Subcutaneous abdominal adipose tissue (tissue), 5 donors: Measurements from ENCODE around the gene BAG3.

Experiments used
- H3K27ac ChIP-seq: one replicate; pipeline ENCODE4 v1.7.0; 2013; ENCODE audit warnings: low read depth, mild to moderate bottlenecking, inconsistent platforms, low read length, moderate library complexity
- H3K27me3 ChIP-seq, 5 donors: one replicate each; pipeline ENCODE4 v1.7.0; 2013; ENCODE audit warnings: low read length in 5 of 5, inconsistent platforms in 1 of 5; ENCODE audit not compliant: control insufficient read depth in 5 of 5, insufficient read depth in 4 of 5
- H3K36me3 ChIP-seq, 5 donors: one replicate each; pipeline ENCODE4 v1.7.0; 2013; ENCODE audit warnings: low read length in 5 of 5; ENCODE audit not compliant: control insufficient read depth in 5 of 5, insufficient read depth in 5 of 5
- H3K4me1 ChIP-seq, 5 donors: one replicate each; pipeline ENCODE4 v1.7.0; 2013; ENCODE audit warnings: low read length in 5 of 5, mild to moderate bottlenecking in 3 of 5, moderate library complexity in 1 of 5; ENCODE audit not compliant: control insufficient read depth in 5 of 5, insufficient read depth in 5 of 5
- H3K4me3 ChIP-seq, 5 donors: one replicate each; pipeline ENCODE4 v1.7.0; 2013; ENCODE audit warnings: low read length in 5 of 5, low read depth in 1 of 5
- H3K9ac ChIP-seq, 5 donors: one replicate each; pipeline ENCODE4 v1.7.0; 2013; ENCODE audit warnings: low read length in 5 of 5, mild to moderate bottlenecking in 4 of 5, moderate library complexity in 3 of 5
- H3K9me3 ChIP-seq, 5 donors: one replicate each; pipeline ENCODE4 v1.7.0; 2013; ENCODE audit warnings: low read length in 5 of 5; ENCODE audit not compliant: control insufficient read depth in 5 of 5
- donor health status: healthy.
- donor health status: healthy.
- donor health status: healthy.
- donor health status: healthy.
- donor health status: healthy.

Gene BAG3

GRCh38 chr10:119672291-119672690, 21.1 kb downstream of the BAG3 start:
- H3K27ac ChIP-seq: no peak overlapping the region
- no peak overlapping the region for H3K9ac ChIP-seq
- H3K27me3 ChIP-seq: no peaks in the 10 kb centered on the region
- peaks cover 10 to 28% (median 25%) of the 10 kb centered on the region in 5 donors for H3K4me1 ChIP-seq
- peaks cover 10 to 72% (median 59%) of the 10 kb centered on the region in 5 donors for H3K36me3 ChIP-seq
- no peaks in the 10 kb centered on the region for H3K9me3 ChIP-seq
- no peak overlapping the region for H3K4me3 ChIP-seq

GRCh38 chr10:119673271-119673670, 22.1 kb downstream of the BAG3 start:
- Histone ChIP-seq H3K4me1 (peaks cover 2 to 18% (median 15%) of the 10 kb centered on the region in 5 donors), H3K36me3 (peaks cover 10 to 81% (median 69%) of the 10 kb centered on the region in 5 donors), H3K27me3 (no peaks in the 10 kb centered on the region), H3K27ac (peak overlapping the region; percentile 25), H3K9ac (no peak overlapping the region), H3K4me3 (no peak overlapping the region), H3K9me3 (no peaks in the 10 kb centered on the region)

- H3K27ac ChIP-seq: no peak overlapping the region
- H3K4me1 ChIP-seq: peaks cover 3 to 9% (median 8%) of the 10 kb centered on the region in 5 donors
- no peak overlapping the region for H3K4me3 ChIP-seq
- peaks cover 10 to 70% (median 58%) of the 10 kb centered on the region in 5 donors for H3K36me3 ChIP-seq
- no peak overlapping the region for H3K9ac ChIP-seq
- no peaks in the 10 kb centered on the region for H3K9me3 ChIP-seq
- no peaks in the 10 kb centered on the region for H3K27me3 ChIP-seq
Measured at GRCh38 chr10:119675483-119676170, 24.4 kb downstream of the BAG3 start.

GRCh38 chr10:119677126-119677525, 25.9 kb downstream of the BAG3 start:
- H3K4me1 ChIP-seq: peaks cover 9 to 24% (median 17%) of the 10 kb centered on the region in 5 donors

GRCh38 chr10:119677904-119678755, 26.9 kb downstream of the BAG3 start:
- Histone ChIP-seq H3K36me3 (peaks cover 10 to 45% (median 35%) of the 10 kb centered on the region in 5 donors), H3K9me3 (no peaks in the 10 kb centered on the region), H3K9ac (no peak overlapping the region), H3K4me3 (no peak overlapping the region), H3K27ac (no peak overlapping the region), H3K27me3 (no peaks in the 10 kb centered on the region), H3K4me1 (peaks cover 13 to 26% (median 24%) of the 10 kb centered on the region in 5 donors)

More at GRCh38 chr10:119677126-119677525, 25.9 kb downstream of the BAG3 start:
- no peak overlapping the region for H3K27ac ChIP-seq
- no peaks in the 10 kb centered on the region for H3K9me3 ChIP-seq
- no peak overlapping the region for H3K4me3 ChIP-seq
- H3K9ac ChIP-seq: no peak overlapping the region
- H3K36me3 ChIP-seq: peaks cover 10 to 55% (median 45%) of the 10 kb centered on the region in 5 donors
- H3K27me3 ChIP-seq: no peaks in the 10 kb centered on the region

- Histone ChIP-seq H3K27me3 (no peaks in the 10 kb centered on the region), H3K9me3 (no peaks in the 10 kb centered on the region), H3K4me1 (peaks cover 13 to 26% (median 24%) of the 10 kb centered on the region in 5 donors), H3K36me3 (peaks cover under 1 to 33% (median 24%) of the 10 kb centered on the region in 5 donors), H3K9ac (no peak overlapping the region), H3K27ac (no peak overlapping the region), H3K4me3 (no peak overlapping the region)
Measured at GRCh38 chr10:119679480-119679829, 28.3 kb downstream of the BAG3 start.

- no peaks in the 10 kb centered on the region for H3K9me3 ChIP-seq
- peak overlapping the region; percentile 32 for H3K27ac ChIP-seq
- no peak overlapping the region for H3K4me3 ChIP-seq
- peaks cover 13 to 26% (median 24%) of the 10 kb centered on the region in 5 donors for H3K4me1 ChIP-seq
- no peaks in the 10 kb centered on the region for H3K27me3 ChIP-seq
- peaks cover 0 to 30% (median 24%) of the 10 kb centered on the region in 5 donors for H3K36me3 ChIP-seq
- H3K9ac ChIP-seq: peak overlapping the region in 2 of 5 donors; percentile 28 to 44
Measured at GRCh38 chr10:119680050-119680449, 28.9 kb downstream of the BAG3 start.

- H3K9me3 ChIP-seq: no peaks in the 10 kb centered on the region
- H3K27me3 ChIP-seq: no peaks in the 10 kb centered on the region
- no peak overlapping the region for H3K4me3 ChIP-seq
- H3K9ac ChIP-seq: peak overlapping the region in 1 of 5 donors; percentile 28
- peaks cover 13 to 26% (median 24%) of the 10 kb centered on the region in 5 donors for H3K4me1 ChIP-seq
- H3K36me3 ChIP-seq: peaks cover 0 to 26% (median 22%) of the 10 kb centered on the region in 5 donors
- H3K27ac ChIP-seq: peak overlapping the region; percentile 32
Measured at GRCh38 chr10:119680650-119681081, 29.5 kb downstream of the BAG3 start.

GRCh38 chr10:119686465-119687191, 35.4 kb downstream of the BAG3 start:
- no peaks in the 10 kb centered on the region for H3K27me3 ChIP-seq
- peak overlapping the region; percentile 9 for H3K27ac ChIP-seq
- H3K9me3 ChIP-seq: no peaks in the 10 kb centered on the region
- no peaks in the 10 kb centered on the region for H3K36me3 ChIP-seq
- H3K9ac ChIP-seq: peak overlapping the region in 4 of 5 donors; percentile 35 to 66 (median 42)
- H3K4me1 ChIP-seq: peaks cover 5 to 16% (median 15%) of the 10 kb centered on the region in 5 donors
- H3K4me3 ChIP-seq: peak overlapping the region; percentile 44 to 69 (median 48)
